NB4 (cell line): ENCODE results near the gene GDPD3.

Experiments
- CTCF ChIP-seq: IDR thresholded peaks from one replicate; pipeline ENCODE4 v1.5.1; 2012; ENCODE audit warnings: low read depth, low read length
- POLR2A ChIP-seq: IDR thresholded peaks from 2 replicates; pipeline ENCODE4 v1.6.1; 2011; ENCODE audit warnings: mild to moderate bottlenecking; ENCODE audit not compliant: insufficient read length; ENCODE audit errors: extremely low read depth

GRCh38 chr16:30137897-30138296 lies 24.6 kb upstream of the GDPD3 start:
- TF ChIP-seq CTCF (no peak), POLR2A (no peak)
